Measurements from ENCODE around the gene GMEB2. TPM values are rescaled to one million over a fixed set of nuclear protein-coding genes. Genes with fewer than 3 reads are reported as not detected.
A peak's percentile ranks its signal among the peaks of the same experiment; 100 is the strongest.

GMEB2 gene
- total RNA-seq, 2 donors from 2014 or later: 11.5 to 12.3 TPM

DNA sequence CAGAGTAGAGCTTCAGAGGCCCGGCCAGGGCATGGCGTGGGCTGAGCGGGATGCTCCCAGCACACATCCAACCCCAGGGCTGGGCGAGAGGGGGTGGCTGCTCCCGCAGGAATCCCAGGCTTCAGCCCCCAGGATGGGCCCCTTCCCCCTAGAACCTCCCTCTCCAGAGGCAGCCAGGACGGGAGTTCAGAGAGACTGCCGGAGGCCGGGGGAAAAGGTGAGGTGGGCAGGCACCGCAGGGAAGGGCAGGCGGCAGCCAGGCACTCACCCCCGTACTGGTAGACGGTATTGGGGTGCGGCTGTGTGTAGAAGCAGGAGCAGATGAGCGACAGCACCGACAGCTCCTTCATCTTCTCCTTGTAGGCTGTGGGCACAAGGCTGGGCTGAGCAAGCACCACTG is 17.0 kb upstream of the GMEB2 start:
- no peaks in the 10 kb centered on the region for H3K4me1 Mint-ChIP-seq
- no peak overlapping the region for H3K27ac Mint-ChIP-seq
- 87 to 90% methylated on average over 7 to 15 of the region's 15 CpGs for WGBS, 2 experiments (ENCODE audit: insufficient coverage in 1 of 2, insufficient read length in 1 of 2)

DNA sequence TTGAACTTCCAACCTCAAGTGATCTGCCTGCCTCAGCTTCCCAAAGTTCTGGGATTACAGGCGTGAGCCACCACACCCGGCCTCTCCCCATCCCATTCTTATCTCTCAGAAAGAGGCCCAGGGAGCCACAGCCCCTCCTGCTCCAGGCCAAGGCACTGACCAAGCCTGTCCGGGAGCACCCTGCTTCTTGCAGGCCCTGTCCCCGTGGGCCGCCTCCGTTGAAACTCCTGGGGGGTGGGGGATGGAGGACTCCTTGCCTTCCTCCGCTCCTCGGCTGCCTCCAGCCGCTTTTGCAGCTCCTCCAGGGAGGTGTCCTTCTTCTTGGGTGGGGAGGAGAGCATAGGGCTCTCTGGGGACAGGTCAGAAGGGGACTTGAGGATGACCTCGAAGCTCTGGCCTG is 16.6 kb upstream of the GMEB2 start:
- no peaks in the 10 kb centered on the region for H3K36me3 ChIP-seq (ENCODE audit: control insufficient read depth, insufficient read depth, low read length)
- Mint-ChIP-seq H3K36me3 (ENCODE audit: low read depth) (no peaks in the 10 kb centered on the region), H3K27me3 (ENCODE audit: insufficient read depth) (peaks cover 23% of the 10 kb centered on the region), H3K9me3 (no peaks in the 10 kb centered on the region), H3K27ac (no peak overlapping the region), H3K4me3 (peak overlapping the region; percentile 62), H3K4me1 (no peaks in the 10 kb centered on the region)
- H3K9me3 ChIP-seq (ENCODE audit: control insufficient read depth, low read length): no peaks in the 10 kb centered on the region
- H3K4me3 ChIP-seq (ENCODE audit: low read length): no peak overlapping the region
- DNase-seq: no peak
- H3K27me3 ChIP-seq (ENCODE audit: control insufficient read depth, insufficient read depth, low read length, poor library complexity, severe bottlenecking): no peaks in the 10 kb centered on the region
- no peaks in the 10 kb centered on the region for H3K4me1 ChIP-seq (ENCODE audit: control insufficient read depth, insufficient read depth, low read length)
- no peak for TF ChIP-seq CTCF (conservative IDR thresholded peaks at IDR 0.05)
- H3K27ac ChIP-seq (ENCODE audit: low read depth, low read length): no peak overlapping the region
- H3K9ac ChIP-seq (ENCODE audit: extremely low read depth, low read length, poor library complexity, severe bottlenecking): no peak overlapping the region
- WGBS, 2 experiments (ENCODE audit: insufficient coverage in 1 of 2, insufficient read length in 1 of 2): 94 to 97% methylated on average over 4 to 10 of the region's 10 CpGs

More for the DNA sequence above, 17.0 kb upstream of the GMEB2 start:
- Mint-ChIP-seq H3K36me3 (ENCODE audit: low read depth) (no peaks in the 10 kb centered on the region), H3K4me3 (no peak overlapping the region), H3K27me3 (ENCODE audit: insufficient read depth) (peaks cover 26% of the 10 kb centered on the region), H3K9me3 (no peaks in the 10 kb centered on the region)
- Histone ChIP-seq H3K4me1 (ENCODE audit: control insufficient read depth, insufficient read depth, low read length) (no peaks in the 10 kb centered on the region), H3K36me3 (ENCODE audit: control insufficient read depth, insufficient read depth, low read length) (no peaks in the 10 kb centered on the region), H3K9ac (ENCODE audit: extremely low read depth, low read length, poor library complexity, severe bottlenecking) (no peak overlapping the region), H3K27me3 (ENCODE audit: control insufficient read depth, insufficient read depth, low read length, poor library complexity, severe bottlenecking) (no peaks in the 10 kb centered on the region), H3K9me3 (ENCODE audit: control insufficient read depth, low read length) (no peaks in the 10 kb centered on the region), H3K4me3 (ENCODE audit: low read length) (no peak overlapping the region), H3K27ac (ENCODE audit: low read depth, low read length) (no peak overlapping the region)
- no peak for TF ChIP-seq CTCF (conservative IDR thresholded peaks at IDR 0.05)
- no peak for DNase-seq

DNA sequence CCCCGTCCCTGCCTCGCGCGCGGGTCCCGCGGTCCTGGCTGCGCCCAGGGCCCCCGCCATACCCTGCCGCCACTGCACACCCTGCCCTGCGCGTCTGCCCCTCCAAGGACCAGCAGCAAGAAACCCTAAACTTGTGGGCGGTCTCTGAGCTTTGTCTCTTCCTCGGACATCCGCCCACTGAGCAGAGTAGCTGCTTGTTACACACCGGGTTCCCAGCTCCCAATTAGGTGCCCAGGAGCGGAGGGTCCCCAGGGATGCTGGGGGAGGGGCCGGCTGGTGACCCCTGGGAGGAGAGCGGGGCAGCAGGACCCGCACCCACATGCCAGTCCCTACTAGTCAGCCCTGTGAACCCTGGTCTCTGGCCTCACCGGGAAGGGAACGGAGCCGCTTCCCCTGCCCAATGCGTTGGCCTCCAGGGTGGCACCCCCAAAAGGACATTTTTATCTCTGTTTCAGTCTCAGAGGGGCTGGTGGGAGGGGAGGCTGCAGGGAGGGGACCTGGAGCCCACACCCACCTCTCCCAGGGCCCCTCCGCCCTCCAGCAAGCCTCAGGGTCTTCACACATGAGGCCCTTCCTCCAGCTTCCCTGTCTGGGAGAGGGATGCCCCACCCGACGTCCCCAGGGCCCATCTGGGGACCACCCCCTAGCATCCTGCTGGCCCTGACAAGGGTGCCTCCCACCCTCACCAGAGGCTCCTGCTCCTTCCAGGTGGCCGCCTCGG is 15.8 kb upstream of the GMEB2 start:
- H3K4me3 Mint-ChIP-seq: peak overlapping the region; percentile 62

More for the DNA sequence above, 15.8 kb upstream of the GMEB2 start:
- no peaks in the 10 kb centered on the region for H3K4me1 Mint-ChIP-seq
- H3K27ac Mint-ChIP-seq: peak overlapping the region; percentile 55
- peak; percentile 76 for DNase-seq
- Histone ChIP-seq H3K27ac (ENCODE audit: low read depth, low read length) (no peak overlapping the region), H3K36me3 (ENCODE audit: control insufficient read depth, insufficient read depth, low read length) (no peaks in the 10 kb centered on the region), H3K4me1 (ENCODE audit: control insufficient read depth, insufficient read depth, low read length) (no peaks in the 10 kb centered on the region), H3K9me3 (ENCODE audit: control insufficient read depth, low read length) (no peaks in the 10 kb centered on the region), H3K27me3 (ENCODE audit: control insufficient read depth, insufficient read depth, low read length, poor library complexity, severe bottlenecking) (no peaks in the 10 kb centered on the region), H3K9ac (ENCODE audit: extremely low read depth, low read length, poor library complexity, severe bottlenecking) (no peak overlapping the region), H3K4me3 (ENCODE audit: low read length) (peak overlapping the region; percentile 70)
- peaks cover 25% of the 10 kb centered on the region for H3K27me3 Mint-ChIP-seq (ENCODE audit: insufficient read depth)
- no peaks in the 10 kb centered on the region for H3K36me3 Mint-ChIP-seq (ENCODE audit: low read depth)
- H3K9me3 Mint-ChIP-seq: no peaks in the 10 kb centered on the region
- TF ChIP-seq CTCF (conservative IDR thresholded peaks at IDR 0.05): no peak
- WGBS, 2 experiments (ENCODE audit: insufficient coverage in 1 of 2, insufficient read length in 1 of 2): 25 to 26% methylated on average over 15 to 28 of the region's 29 CpGs
